HG02973 (cell line): ENCODE data around the gene KCNK16.

Experiments used
- ATAC-seq: cut with Tn5 transposase; IDR thresholded peaks from one replicate; pipeline ENCODE4 v1.9.1; 2021; ENCODE audit warnings: moderate library complexity; ENCODE audit not compliant: unreplicated experiment

Gene KCNK16

DNA sequence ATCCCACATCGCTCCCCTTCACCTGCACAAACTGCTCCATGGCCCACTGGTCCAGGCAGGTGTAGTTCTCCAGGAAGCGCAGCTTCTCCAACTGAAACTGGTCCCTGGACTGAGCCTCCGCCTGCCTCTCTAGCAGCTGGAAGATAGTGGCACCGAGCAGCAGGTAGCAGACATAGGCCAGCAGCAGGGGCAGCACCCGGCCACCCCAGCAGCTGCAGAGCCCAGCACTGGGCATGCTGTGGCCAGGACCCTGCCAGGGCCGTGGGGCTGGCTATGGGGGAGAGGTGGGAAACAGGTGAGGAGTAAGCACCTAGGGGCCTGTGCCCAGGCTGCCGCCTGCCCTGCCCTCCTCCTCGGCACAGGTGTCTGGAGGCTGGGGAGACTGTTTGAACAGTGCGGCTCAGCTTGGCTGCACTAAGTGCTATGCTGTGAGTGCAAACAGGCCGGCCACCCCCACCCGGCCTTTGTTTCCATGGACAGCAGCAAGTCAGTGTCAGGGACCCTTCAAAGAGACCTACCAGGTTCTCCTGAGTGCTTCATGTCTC lies at the start of gene KCNK16:
Gene KCNK16, minus strand, starts transcription at position 397 of the 545 bp plus-strand sequence. Its CDS starts 162 bp downstream, at position 235.
- ATAC-seq, result no peak

DNA sequence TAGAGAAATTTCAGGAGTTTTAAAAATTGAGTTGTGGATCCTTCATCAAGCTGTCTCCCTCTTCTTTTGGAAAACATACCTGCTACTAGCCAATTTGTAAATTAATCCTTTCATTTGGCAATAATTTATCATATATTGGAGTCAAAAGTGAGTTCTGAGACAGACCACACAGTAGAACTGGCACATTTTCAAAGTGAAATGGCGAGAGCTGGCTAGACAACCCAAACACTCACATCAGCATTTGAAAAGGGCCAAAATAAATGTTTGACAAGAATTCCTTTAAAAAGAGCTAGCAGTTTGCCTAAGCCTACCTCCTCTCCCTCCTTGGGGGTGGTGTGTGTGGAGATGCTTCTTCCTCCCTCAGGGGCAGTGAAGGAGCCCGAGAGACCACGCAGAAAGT lies 47.9 kb upstream of the KCNK16 start:
- no peak for ATAC-seq

DNA sequence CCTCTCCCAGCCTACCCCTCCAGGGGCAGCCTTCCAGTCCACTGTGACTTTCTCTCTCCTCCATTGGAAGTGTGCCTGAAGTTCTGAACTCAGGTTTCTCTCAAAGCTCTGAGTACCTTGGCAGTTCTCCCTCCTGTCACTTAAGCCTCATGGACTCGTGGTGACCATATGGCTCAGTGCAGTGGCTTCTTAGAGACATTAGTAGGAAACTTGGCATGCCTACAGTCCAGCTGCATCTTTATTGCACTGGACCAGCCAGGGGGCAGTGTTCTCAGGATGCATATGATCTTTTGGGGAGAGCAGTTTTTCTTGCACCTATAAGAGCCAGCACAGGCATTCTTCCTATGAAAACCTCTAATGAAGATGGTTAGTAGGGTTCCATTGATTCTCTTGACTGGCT lies 47.5 kb upstream of the KCNK16 start:
- ATAC-seq, result no peak

DNA sequence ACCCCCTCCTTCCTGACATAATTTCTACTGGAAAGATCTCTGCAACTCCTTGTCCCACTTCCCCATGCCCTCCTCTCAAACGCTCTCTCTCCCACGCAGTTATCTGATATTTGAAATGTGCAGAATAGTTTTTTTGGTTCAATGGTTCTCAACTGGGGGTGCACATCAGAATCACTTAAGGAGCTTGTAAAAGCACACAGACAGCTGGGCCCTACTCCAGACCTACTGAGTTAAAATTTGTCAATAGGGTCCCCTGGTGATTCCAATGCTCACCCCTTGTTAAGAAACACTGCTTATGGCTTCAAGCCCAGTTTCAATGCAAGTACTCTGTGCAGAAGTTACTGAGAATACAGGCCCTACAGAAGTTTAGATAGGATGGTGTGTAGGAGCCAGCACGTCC lies 45.2 kb upstream of the KCNK16 start:
- ATAC-seq, result no peak

DNA sequence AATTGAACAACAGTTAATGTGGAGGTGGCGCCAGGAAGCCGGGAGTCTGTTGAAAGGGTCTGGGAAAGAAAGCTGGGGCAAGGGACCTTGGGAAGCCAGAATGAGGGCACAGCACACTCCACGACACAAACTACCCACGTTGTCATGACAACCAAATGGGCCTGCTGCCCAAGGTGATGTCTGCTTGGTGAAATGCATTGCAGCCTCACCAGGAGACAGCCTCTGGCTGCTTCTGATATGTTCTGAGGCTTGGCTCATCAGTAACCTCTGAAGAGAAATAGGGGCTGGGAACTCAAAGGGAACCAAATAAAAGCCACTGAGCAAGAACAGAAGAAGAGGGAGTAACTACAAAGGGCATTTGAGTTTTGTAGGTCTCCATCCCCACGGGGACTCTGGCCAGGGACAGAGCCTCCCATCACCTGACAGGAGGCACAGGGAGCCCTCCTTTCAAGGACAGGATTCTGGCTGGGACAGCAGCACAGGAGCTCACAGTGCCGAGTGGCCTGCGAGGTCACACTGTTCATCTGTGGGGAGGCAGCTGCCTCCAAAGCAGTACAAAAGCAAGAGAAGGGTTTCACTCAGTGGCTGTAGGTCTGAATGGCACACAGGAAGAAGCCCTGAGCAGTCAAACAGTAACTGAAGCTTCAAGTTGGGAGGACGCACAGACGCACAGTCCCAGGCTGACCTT lies 44.6 kb upstream of the KCNK16 start:
- ATAC-seq, result no peak

DNA sequence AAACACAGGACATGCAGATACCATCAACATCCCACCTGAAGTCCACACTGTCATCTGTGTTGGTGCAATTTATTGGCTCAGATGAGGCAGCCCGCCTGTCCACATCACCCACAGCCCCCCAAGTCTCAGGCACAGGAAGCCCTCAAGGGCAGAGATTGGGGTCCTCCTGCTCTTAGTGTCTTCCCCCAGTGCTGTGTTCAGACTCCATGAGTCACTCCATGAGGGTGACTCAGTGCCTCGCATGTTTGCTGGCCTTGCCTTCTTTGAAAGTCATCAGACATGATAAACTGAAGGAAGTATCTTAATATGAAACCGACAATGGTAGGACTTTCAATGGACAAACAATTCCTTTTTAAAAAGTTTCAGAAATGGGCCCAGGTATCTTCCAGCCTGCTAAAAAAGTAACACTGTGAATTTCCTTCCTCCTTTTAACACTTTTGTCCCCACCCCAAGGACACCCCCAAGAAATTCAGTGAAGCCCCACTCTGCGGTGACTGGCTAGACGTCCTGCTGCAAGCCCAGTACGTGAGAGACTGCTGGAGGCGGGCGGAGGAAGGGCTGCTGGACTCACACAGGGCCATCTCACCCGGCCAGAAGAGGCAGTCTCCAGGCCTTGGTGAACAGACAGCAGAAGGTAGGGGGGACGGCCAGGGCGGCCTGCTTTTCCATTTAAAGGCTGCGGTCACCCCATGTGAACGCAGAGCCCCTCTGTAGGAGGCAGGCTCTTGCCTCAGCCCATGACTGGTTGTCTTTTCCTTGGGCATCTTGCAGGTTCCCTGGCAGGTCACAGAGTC lies 43.0 kb upstream of the KCNK16 start:
- ATAC-seq, result no peak

DNA sequence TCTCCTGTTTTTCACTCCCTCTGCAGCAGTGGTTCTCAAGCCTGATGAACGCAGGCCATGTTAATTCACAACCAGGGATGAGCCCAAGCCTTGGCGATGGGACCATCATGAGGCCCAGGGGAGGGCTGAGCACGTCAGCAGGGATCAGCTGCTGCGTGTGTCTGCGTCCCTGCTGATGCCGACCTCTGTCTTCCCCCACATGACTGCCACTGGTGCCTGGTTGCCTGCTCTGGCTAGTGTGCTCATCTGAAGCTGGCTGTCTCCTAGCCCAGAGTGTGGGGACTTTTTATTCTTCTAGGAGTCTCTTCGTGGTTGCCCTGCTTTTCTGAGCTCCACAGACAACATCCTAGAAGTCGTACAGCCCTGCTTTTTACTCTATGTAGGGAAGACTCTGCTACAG lies 40.8 kb upstream of the KCNK16 start:
- ATAC-seq, result no peak

DNA sequence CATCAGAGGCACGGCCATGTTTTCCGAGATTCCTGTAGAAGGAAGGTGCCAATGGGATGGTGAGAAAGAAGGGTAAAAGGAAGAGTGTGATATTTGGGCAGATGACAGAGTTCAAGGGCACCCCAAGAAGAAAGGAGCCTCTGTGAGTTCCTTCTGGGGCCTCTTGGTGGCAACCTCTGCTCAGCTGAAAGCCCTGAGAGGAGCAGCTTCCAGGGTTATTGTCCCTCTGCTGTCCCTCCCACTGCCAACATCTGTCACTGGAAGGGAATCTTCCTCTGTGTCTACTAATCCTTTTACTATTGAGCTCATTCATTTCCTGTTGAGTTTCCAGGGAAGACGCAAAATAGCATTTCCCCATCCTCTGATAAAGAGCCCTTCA lies 40.0 kb upstream of the KCNK16 start:
- no peak for ATAC-seq

DNA sequence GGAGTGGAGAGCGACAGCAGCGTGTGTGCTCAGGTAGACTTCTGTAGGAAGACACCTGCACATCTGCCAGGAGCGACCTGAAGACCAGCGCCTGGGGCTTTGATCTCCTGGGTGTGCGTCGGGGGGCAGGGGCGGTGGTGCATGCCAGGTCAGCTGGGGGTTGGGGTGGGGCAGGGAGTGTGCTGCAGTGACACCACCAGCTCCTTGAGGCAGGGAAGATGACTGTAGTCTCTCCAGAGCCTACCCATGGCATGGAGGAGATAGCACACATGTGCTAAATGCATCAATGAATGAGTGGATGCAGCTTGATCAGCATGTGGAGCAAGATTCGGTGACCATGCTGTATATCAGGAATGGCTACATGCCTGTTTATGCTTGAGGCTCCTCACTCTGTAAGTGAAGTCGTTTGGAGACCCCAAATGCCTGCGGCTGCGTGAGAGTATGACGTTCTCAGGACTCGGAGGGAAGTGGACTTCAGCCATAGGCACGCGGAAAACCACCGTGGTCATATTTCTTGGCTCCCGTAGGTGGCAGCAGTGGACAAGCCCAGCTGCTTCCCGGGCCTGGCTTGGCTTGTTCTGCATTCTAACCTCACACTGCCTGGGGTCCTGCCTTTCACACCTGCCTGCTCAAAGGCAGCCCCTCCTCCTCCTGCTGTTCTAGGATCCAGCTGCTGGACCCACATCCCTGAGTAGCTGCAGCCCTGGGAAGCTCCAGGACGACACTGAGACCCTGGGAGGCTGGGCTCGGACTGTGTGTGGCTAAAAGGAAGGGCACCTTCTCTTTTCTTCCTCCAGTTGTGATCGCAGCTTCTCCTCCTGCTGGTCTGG lies 39.4 kb upstream of the KCNK16 start:
- ATAC-seq, result no peak

DNA sequence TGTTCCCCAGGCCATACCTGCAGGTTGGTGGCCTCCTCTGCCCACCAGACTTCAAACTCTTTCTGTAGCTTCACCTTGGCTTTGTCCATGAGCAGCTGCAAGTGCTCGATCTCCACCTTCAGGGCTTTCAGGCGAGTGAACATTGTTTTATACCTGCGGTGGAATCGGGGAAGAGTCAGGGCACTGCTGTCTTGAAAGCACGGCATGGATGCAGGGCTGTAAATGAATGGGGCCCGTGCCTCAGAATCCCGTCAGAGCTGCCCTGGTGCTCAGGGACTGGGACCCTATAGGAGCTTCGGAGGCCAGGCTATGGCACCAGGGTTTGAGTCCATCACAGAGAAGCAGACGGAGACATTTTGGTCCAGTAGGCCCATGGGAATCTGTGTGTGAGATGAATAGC lies 37.9 kb upstream of the KCNK16 start:
- no peak for ATAC-seq

DNA sequence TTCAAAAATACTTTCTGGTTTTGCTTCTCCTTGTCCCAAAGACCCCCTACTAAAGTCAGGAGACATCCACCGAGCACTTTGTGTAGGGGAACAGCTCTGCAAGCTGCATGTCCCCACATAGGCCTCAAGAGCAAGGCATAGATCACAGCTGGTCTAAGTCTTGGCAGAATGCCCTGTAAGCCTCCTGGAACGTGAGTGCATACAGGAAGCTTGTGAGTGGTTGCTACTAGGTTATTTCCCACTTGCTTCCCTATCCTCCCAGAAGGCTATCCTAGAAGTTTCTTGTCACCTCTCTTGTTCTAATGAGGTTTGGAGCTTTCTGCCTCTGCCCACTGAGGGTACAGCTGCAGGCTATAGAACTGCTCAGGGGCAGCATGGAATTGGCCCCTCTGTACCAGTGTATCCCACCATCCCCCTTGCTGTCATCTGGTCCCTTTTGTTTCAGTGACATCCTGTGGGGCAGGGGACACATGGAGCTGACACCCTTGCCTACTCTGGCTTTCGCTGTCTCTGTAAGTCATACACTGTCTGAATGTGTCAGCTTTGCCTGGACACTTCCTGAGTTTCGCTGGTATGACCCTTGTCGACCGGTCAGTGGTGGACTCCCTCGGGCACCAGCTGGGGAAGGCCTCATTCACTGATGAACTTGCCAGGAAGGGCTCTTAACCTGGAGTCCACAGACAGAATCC lies 35.6 kb upstream of the KCNK16 start:
- ATAC-seq, result no peak

DNA sequence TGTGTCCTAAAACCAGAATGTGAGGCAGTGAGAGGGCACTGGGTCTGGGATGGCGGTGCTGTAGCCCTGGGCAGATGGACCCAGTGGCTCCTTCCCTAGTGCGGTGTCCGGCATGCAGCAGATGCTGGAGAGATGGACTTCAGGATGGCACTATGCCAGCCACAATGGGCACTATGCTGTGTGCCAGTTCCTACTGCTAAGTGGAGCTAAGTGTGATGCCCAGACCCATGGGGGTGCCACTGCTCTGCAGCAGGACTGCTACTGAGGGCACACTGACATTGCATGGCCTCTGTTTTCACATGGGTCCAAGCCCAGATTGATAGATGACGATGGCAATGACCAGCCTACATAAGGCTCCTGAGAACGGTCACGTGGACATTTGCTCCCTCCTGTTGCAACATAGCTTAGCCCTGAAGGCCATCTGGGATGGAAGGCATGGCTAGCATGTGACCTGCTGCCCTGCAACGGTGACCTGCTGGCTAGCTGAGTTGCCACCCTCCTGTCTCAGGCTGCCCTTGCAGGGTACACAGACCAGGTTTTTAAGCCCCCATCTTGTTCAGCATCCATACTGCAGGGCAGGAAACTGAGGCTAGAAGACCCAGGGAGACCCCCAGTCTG lies 31.3 kb upstream of the KCNK16 start:
- no peak for ATAC-seq

DNA sequence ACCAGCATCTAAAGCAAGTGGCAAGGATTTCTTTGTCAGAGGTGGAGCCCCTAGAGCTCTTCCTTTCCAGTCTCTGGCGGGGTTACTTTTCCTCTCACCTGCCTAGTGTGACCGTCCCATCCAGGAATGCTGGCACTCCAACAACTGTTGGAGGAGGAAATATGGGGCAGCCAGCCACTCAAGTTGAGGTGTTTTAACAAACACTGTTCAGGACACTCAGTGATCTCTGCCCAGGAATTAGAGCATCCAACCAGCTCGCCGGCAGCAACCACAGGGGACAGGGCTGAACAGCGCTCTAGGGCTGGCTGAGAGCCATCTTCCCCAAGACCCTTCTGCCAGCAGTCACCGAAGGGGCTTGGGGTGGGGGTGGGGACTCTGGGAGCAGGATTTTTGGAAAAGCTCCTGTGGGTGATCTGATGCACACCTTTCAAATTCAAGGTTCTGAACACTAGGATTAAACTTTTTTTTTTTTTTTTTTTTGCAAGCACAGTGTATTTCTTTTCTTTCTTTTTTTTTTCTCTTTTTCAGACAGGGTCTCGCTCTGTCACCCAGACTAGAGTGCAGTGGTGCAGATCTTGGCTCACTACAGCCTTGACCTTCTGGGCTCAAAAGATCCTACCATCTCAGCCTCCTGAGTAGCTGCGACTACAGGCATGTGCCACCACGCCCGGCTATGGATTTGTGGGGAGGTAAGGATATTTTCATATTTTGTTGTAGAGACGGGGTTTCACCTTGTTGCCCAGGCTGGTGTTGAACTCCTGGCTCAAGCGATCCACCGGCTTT lies 28.4 kb upstream of the KCNK16 start:
- no peak for ATAC-seq

DNA sequence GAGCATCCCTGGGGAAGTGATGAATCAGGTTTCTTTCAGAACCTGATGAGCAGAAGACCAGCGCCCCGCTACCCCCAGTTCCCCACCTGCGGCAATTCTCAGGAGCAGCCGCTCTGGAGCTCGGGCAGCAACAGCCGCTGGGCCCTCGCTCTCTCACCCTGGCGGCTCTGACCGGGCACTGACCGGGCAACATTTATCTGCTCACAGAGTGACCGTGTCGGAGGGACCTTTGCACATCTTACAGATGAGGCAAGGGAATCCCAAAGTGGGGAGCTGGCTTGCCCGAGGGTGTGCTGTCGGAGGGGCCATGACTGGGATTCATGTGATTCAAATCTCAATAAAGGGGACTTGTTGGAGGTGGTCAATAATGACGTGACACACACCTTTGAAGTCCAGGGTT lies 26.2 kb upstream of the KCNK16 start:
- no peak for ATAC-seq

DNA sequence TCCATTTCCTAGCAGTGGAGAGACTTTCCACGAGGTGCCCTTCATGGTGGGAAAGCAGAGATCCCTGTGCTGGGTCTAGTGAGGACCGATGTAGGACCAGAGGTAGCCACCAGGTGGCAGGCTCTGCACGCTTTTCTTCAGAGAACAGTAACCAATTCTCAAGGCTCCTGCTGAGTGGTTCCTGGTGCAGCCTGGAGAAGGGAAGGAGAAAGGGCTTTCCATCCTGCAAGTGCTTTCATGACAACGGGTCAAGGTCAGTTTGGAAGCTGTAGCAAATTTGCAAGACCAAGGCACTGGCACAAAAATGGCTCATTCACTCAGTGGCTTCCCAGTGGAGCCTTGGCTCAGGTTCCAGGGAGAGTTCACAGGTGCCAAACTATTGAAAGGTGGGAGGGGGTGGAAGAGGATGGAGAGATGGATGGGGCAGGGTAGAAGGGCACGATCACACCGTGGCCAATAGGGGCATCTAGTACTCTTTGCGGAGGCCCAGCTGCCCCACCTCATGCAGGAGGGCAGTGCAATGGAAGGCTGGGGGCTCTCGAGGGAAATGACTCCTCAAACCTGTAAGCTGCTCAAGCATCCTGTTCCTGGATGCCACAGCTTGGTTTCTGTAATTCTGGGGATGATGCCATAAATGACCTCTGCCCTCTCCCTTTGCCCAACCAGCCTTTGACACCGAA lies 25.5 kb upstream of the KCNK16 start:
- no peak for ATAC-seq

DNA sequence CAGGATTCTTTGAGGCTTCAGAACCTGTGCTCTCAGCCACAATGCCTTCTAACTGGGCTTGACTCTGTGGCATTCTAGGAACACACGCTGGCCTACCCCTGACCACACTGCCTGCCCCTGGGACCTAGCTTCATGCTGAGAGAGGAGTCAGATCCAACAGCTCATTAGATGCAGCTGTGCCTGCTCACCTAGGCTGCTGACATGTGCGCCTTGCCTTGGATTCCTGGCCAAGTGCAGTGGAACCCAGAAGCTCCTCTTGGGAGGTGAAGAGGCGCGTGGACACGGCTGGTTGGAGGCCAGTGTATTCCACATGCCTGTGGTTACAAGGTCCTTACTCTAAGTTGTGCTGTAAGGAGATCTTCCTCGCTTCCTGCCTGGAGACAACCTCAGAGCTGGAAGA lies 24.7 kb upstream of the KCNK16 start:
- no peak for ATAC-seq

DNA sequence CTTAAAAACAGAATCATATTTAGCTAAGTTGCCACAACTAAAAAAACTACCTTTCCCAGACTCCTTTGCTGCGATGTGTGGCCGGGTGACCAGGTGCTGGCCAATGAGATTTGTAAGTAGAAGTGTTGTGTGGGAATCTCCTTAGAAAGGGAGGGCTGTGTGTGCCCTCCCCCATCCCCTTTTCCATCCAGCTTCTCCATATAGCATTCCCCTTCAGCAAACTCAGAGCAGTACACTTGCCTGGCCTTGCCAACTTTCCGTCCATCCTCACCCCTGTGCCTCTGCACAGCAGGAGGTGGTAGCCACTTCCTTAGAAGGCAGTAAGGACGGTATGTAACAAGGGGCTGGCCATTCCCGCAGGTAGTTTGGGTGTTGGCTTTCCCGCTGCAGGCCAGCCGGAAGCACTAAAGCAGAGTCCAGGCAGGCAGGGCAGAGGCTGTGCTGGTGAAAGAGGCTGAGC lies 22.3 kb upstream of the KCNK16 start:
- ATAC-seq, result no peak

DNA sequence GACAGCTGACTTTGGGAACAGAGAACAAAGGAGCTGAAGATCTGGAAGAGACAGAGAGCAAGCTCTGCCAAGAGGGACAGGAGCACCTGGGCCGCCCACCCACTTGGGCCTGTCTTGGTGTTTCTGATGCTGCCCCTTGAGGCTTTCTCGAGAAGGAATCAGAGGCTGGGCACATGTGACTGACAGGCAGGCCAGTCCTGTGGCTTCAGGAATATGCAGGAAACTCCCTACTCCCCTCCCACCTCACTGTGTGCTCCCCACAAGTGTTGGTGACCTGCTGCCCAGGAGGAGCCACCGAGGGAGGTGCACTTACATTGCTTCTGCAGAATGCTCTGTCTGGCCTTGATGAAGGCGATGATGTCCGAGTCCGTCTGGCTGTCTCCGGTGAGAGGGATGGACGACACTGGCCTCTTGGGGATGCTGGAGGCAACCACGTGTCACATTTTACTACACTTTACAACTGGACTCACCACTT lies 20.9 kb upstream of the KCNK16 start:
- no peak for ATAC-seq
